Sigmoid colon (tissue), 3 donors: ENCODE data around the gene ARID3B.

Experiments
- CTCF ChIP-seq, 4 experiments: fragments of 450-650 bp in 3 of 4; fragments of 200-600 bp in 1 of 4; IDR thresholded peaks; one replicate each; pipeline ENCODE4 v1.5.1; 2016 to 2019; ENCODE audit warnings: antibody characterized with exemption in 4 of 4, mild to moderate bottlenecking in 3 of 4, moderate library complexity in 2 of 4
- POLR2A ChIP-seq, 2 donors: fragments of 450-650 bp; IDR thresholded peaks; one replicate each; pipeline ENCODE4 v1.6.1; 2016; ENCODE audit warnings: antibody characterized with exemption in 2 of 2, mild to moderate bottlenecking in 2 of 2, moderate library complexity in 2 of 2

- TF ChIP-seq CTCF (IDR thresholded peaks at IDR 0.05) (no peak), POLR2A (IDR thresholded peaks at IDR 0.05) (no peak)
Measured at GRCh38 chr15:74520407-74520806, 20.6 kb upstream of the ARID3B start.
